HFFc6 (cell line): Measurements from ENCODE around the gene FAM193B. TPM values are rescaled to one million over a fixed set of nuclear protein-coding genes. Genes with fewer than 3 reads are reported as not detected.
A peak's percentile ranks its signal among the peaks of the same experiment; 100 is the strongest.

Experiments
- DNase-seq: peaks from one replicate; pipeline ENCODE4 v3.0.0-alpha.2; 2018
- H3K27ac Mint-ChIP-seq: 2 replicates; pipeline ENCODE4 v1.8.0; 2020; ENCODE audit warnings: mild to moderate bottlenecking, mixed read lengths
- H3K27me3 Mint-ChIP-seq: 2 replicates; pipeline ENCODE4 v1.8.0; 2021; ENCODE audit warnings: mild to moderate bottlenecking, moderate library complexity, mixed read lengths; ENCODE audit not compliant: insufficient read depth
- H3K36me3 Mint-ChIP-seq: 2 replicates; pipeline ENCODE4 v1.8.0; 2021; ENCODE audit warnings: low read depth, mixed read lengths
- H3K4me1 Mint-ChIP-seq: 2 replicates; pipeline ENCODE4 v1.8.0; 2020; ENCODE audit warnings: low read depth, mixed read lengths
- H3K4me3 Mint-ChIP-seq: 2 replicates; pipeline ENCODE4 v1.8.0; 2020; ENCODE audit warnings: mild to moderate bottlenecking, moderate library complexity, mixed read lengths
- H3K9me3 Mint-ChIP-seq: 2 replicates; pipeline ENCODE4 v1.8.0; 2020; ENCODE audit warnings: mild to moderate bottlenecking, mixed read lengths
- CTCF ChIP-seq: fragments of 200-600 bp; sonication (generic); IDR thresholded peaks from 2 replicates; pipeline ENCODE4 v1.5.0; 2021; ENCODE audit warnings: antibody characterized with exemption, mild to moderate bottlenecking
- total RNA-seq, 6 experiments: library from RNA; stranded (reverse); fragmentation: NEBNext Ultra II Directional; extraction: Animal tissue kit (Norgen Biotek cat#: 25700); gene quantifications; 2 replicates in 1 of 6; 3 replicates in 5 of 6; pipeline ENCODE4 v1.2.3, GENCODE V29; 2021

FAM193B gene
- total RNA-seq, 6 experiments from 2014 or later, result 16.1 to 25.6 (median 21.6) TPM

GRCh38 chr5:177497292-177498012 is 56.9 kb downstream of the FAM193B start, which contains the start of gene PDLIM7:
PDLIM7 (minus strand) TSS chr5:177497604; CDS start chr5:177496512, 1,092 bp downstream.
- Mint-ChIP-seq H3K27ac (peak within 1 kb of the TSS; percentile 87), H3K4me1 (peaks cover 69% of the 10 kb centered on the region)

GRCh38 chr5:177496727-177497291 is 57.6 kb downstream of the FAM193B start:
- Mint-ChIP-seq H3K9me3 (no peaks in the 10 kb centered on the region), H3K27me3 (peaks cover 7% of the 10 kb centered on the region), H3K36me3 (peaks cover 17% of the 10 kb centered on the region), H3K4me3 (peak overlapping the region; percentile 94), H3K27ac (peak overlapping the region; percentile 87), H3K4me1 (peaks cover 70% of the 10 kb centered on the region)
- no peak for TF ChIP-seq CTCF
- DNase-seq, result peak; percentile 92

More at GRCh38 chr5:177497292-177498012, 56.9 kb downstream of the FAM193B start, which contains the start of gene PDLIM7:
- DNase-seq, result peak; percentile 94
- Mint-ChIP-seq H3K4me3 (peak within 1 kb of the TSS; percentile 94), H3K9me3 (no peaks in the 10 kb centered on the region), H3K36me3 (peaks cover 16% of the 10 kb centered on the region), H3K27me3 (peaks cover 7% of the 10 kb centered on the region)
- 0 out of 2 replicates have a peak, but pooled peaks have one; percentile 13 for TF ChIP-seq CTCF

- Mint-ChIP-seq H3K36me3 (peaks cover 18% of the 10 kb centered on the region), H3K27me3 (peaks cover 7% of the 10 kb centered on the region), H3K27ac (peak overlapping the region; percentile 87), H3K4me3 (peak overlapping the region; percentile 94), H3K4me1 (peaks cover 70% of the 10 kb centered on the region), H3K9me3 (no peaks in the 10 kb centered on the region)
- DNase-seq, result peak; percentile 76
- TF ChIP-seq CTCF, result peak; percentile 71
These were observed 58.2 kb downstream of the FAM193B start for GRCh38 chr5:177496070-177496726.

- DNase-seq, result peak; percentile 78
- H3K36me3 Mint-ChIP-seq, result peaks cover 21% of the 10 kb centered on the region
These were observed 58.9 kb downstream of the FAM193B start for GRCh38 chr5:177495243-177496060.

More at GRCh38 chr5:177495243-177496060, 58.9 kb downstream of the FAM193B start:
- peaks cover 7% of the 10 kb centered on the region for H3K27me3 Mint-ChIP-seq
- H3K4me1 Mint-ChIP-seq, result peaks cover 64% of the 10 kb centered on the region
- peak overlapping the region; percentile 87 for H3K27ac Mint-ChIP-seq
- H3K9me3 Mint-ChIP-seq, result no peaks in the 10 kb centered on the region
- no peak for TF ChIP-seq CTCF
- H3K4me3 Mint-ChIP-seq, result peak overlapping the region; percentile 94
